Lung (tissue), 12 donors: ENCODE measurements around the gene PHACTR1. TPM values are rescaled to one million over a fixed set of nuclear protein-coding genes. Genes with fewer than 3 reads are reported as not detected.

ENCODE experiments used
- ATAC-seq: fragments of 200-7000 bp; cut with Tn5 transposase; one replicate; pipeline ENCODE4 v1.9.1; 2020; ENCODE audit warnings: moderate number of reproducible peaks; ENCODE audit not compliant: insufficient read depth, low FRiP score
- DNase-seq, 3 donors: peaks; one replicate each; pipeline ENCODE4 v3.0.0-alpha.2; 2013 to 2017
- H3K27ac ChIP-seq, 2 donors: one replicate each; pipeline ENCODE4 v1.5.1; 2013; ENCODE audit warnings: mild to moderate bottlenecking in 2 of 2, moderate library complexity in 2 of 2, control low read depth in 1 of 2, inconsistent platforms in 1 of 2, low read depth in 1 of 2, low read length in 1 of 2
- H3K27me3 ChIP-seq, 3 donors: one replicate each; pipeline ENCODE4 v1.5.1; 2013; ENCODE audit warnings: low read length in 2 of 3; ENCODE audit not compliant: control insufficient read depth in 3 of 3, insufficient read depth in 3 of 3
- H3K36me3 ChIP-seq, 4 donors: one replicate each; pipeline ENCODE4 v1.5.1; 2013; ENCODE audit warnings: low read length in 4 of 4, mild to moderate bottlenecking in 1 of 4, moderate library complexity in 1 of 4; ENCODE audit not compliant: control insufficient read depth in 4 of 4, insufficient read depth in 4 of 4
- H3K4me1 ChIP-seq, 5 donors: one replicate each; pipeline ENCODE4 v1.5.1; 2013; ENCODE audit warnings: low read length in 5 of 5, mild to moderate bottlenecking in 2 of 5, moderate library complexity in 1 of 5; ENCODE audit not compliant: control insufficient read depth in 5 of 5, insufficient read depth in 5 of 5
- H3K4me3 ChIP-seq: one replicate; pipeline ENCODE4 v1.5.1; 2013; ENCODE audit warnings: mild to moderate bottlenecking, control low read depth, moderate library complexity
- H3K9ac ChIP-seq, 2 donors: one replicate each; pipeline ENCODE4 v1.5.1; 2013; ENCODE audit warnings: low read length in 2 of 2, control low read depth in 1 of 2; ENCODE audit not compliant: insufficient read depth in 1 of 2
- H3K9me3 ChIP-seq, 4 donors: one replicate each; pipeline ENCODE4 v1.5.1; 2013; ENCODE audit warnings: low read length in 3 of 4, mild to moderate bottlenecking in 1 of 4, moderate library complexity in 1 of 4; ENCODE audit not compliant: control insufficient read depth in 4 of 4, insufficient read depth in 3 of 4
- CTCF ChIP-seq: IDR thresholded peaks from 2 replicates; pipeline ENCODE4 v1.5.1; 2012; ENCODE audit warnings: mild to moderate bottlenecking; ENCODE audit errors: control extremely low read depth, extremely low read depth
- WGBS, 2 donors: extraction: QIAGEN DNeasy Blood & Tissue Kit; methylation state at CpG; one replicate each; pipeline ENCODE4 v1.1.7; 2013; 5-methylcytosine and 5-hydroxymethylcytosine counted together
- polyA plus RNA-seq, 2 donors: library from polyadenylated mRNA; stranded (reverse); fragments of 200-250 nt; gene quantifications; one replicate each; pipeline ENCODE4 v1.2.1, GENCODE V29; 2013
- total RNA-seq, 2 donors: library from RNA; depleted of rRNA in 1 of 2; stranded (reverse); fragments of >200 nt in 1 of 2; gene quantifications; one replicate each; pipeline ENCODE4 v1.2.1, GENCODE V29; 2014 to 2021
- donor health status: control.
- donor health status: control.
- donor health status: Bipolar disorder and iron deficiency.
- donor health status: healthy.
- donor health status: DM: yes; HTN: yes; CAD: no.

Gene PHACTR1
- total and polyA plus RNA-seq, 4 donors, result 16.3 to 58.8 (median 41.9) TPM

GRCh38 chr6:13281686-13282085, 565.1 kb downstream of the PHACTR1 start:
- H3K9ac ChIP-seq, result no peak overlapping the region
- no peak for TF ChIP-seq CTCF
- no peak overlapping the region for H3K27ac ChIP-seq
- DNase-seq (peak; percentile 20 to 43 (median 25)), ATAC-seq (no peak)
- H3K9me3 ChIP-seq, result peaks cover 0 to under 1% (median 0%) of the 10 kb centered on the region in 4 donors
- peaks cover 0 to 31% (median 7%) of the 10 kb centered on the region in 4 donors for H3K36me3 ChIP-seq
- H3K27me3 ChIP-seq, result no peaks in the 10 kb centered on the region
- H3K4me3 ChIP-seq, result no peak overlapping the region
- 87 to 91% methylated on average over 9 of the region's 9 CpGs for WGBS, 2 donors
- H3K4me1 ChIP-seq, result peaks cover 0 to 1% (median 0%) of the 10 kb centered on the region in 5 donors

- no peak for ATAC-seq
- Histone ChIP-seq H3K27ac (no peak overlapping the region), H3K4me3 (no peak overlapping the region), H3K9ac (no peak overlapping the region), H3K4me1 (peaks cover 0 to 1% (median 0%) of the 10 kb centered on the region in 5 donors), H3K27me3 (no peaks in the 10 kb centered on the region), H3K9me3 (peaks cover 0 to 6% (median 3%) of the 10 kb centered on the region in 4 donors), H3K36me3 (peaks cover 0 to 35% (median 10%) of the 10 kb centered on the region in 4 donors)
- WGBS, 2 donors, result 84 to 85% methylated on average over 8 of the region's 8 CpGs
- TF ChIP-seq CTCF, result no peak
- no peak for DNase-seq
Observed at GRCh38 chr6:13282393-13283069, 566.0 kb downstream of the PHACTR1 start.

- no peak for TF ChIP-seq CTCF
- Histone ChIP-seq H3K27me3 (no peaks in the 10 kb centered on the region), H3K4me3 (no peak overlapping the region), H3K9ac (no peak overlapping the region), H3K9me3 (peaks cover 0 to 9% (median 4%) of the 10 kb centered on the region in 4 donors), H3K4me1 (peaks cover 0 to 1% (median 0%) of the 10 kb centered on the region in 5 donors), H3K36me3 (peaks cover 0 to 38% (median 10%) of the 10 kb centered on the region in 4 donors), H3K27ac (no peak overlapping the region)
- 96 to 97% methylated on average over 14 of the region's 14 CpGs for WGBS, 2 donors
- DNase-seq (no peak), ATAC-seq (no peak)
Observed at GRCh38 chr6:13283331-13283730, 566.8 kb downstream of the PHACTR1 start.

- 74 to 88% methylated on average over 6 of the region's 6 CpGs for WGBS, 2 donors
- Histone ChIP-seq H3K9ac (no peak overlapping the region), H3K27ac (no peak overlapping the region), H3K4me3 (no peak overlapping the region), H3K4me1 (no peaks in the 10 kb centered on the region), H3K27me3 (no peaks in the 10 kb centered on the region), H3K9me3 (peaks cover 0 to 9% (median 4%) of the 10 kb centered on the region in 4 donors), H3K36me3 (peaks cover 0 to 37% (median 10%) of the 10 kb centered on the region in 4 donors)
- no peak for TF ChIP-seq CTCF
- no peak for DNase-seq
- ATAC-seq, result no peak
Observed at GRCh38 chr6:13284646-13285045, 568.1 kb downstream of the PHACTR1 start.
